ENCODE measurements around the gene EXD1. TPM values are rescaled to one million over a fixed set of nuclear protein-coding genes. Genes with fewer than 3 reads are reported as not detected.

Gene EXD1
- total RNA-seq, 1 experiment from 2014 or later, result not detected

DNA sequence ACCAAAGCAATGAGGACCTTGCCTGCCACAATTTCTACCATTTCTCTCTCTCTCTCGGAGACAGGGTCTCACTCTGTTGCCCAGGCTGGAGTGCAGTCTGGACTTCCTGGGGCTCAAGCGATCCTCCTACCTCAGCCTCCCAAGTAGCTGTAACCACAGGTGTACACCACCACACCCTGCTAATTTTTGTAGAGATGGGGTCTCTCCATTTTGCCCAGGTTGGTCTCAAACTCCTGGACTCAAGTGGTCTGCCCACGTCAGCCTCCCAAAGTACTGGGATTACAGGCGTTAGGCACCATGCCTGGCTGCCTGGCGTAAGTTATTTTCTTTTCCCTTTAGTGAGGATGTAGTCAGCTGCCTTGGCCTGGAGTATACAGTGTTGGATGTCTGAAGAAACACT lies 76.8 kb downstream of the EXD1 start:
- ChIA-PET CTCF (no interaction called here), POLR2A (ENCODE audit: low non-redundant PET) (no interaction called here)
- intact Hi-C loops (cut with micrococcal nuclease; ENCODE audit: unreplicated experiment), result no loop called here
- Histone ChIP-seq H3K27ac (ENCODE audit: low read depth, low read length, poor library complexity, severe bottlenecking) (no peak overlapping the region), H3K9me3 (ENCODE audit: low read depth, low read length, poor library complexity, severe bottlenecking) (no peaks in the 10 kb centered on the region), H3K27me3 (replicated peaks; ENCODE audit: insufficient read depth, low read depth, low read length, poor library complexity) (no peaks in the 10 kb centered on the region), H3K36me3 (ENCODE audit: insufficient read depth, low read length, poor library complexity, severe bottlenecking) (no peaks in the 10 kb centered on the region), H3K4me3 (ENCODE audit: low read depth, low read length, poor library complexity, severe bottlenecking) (no peak overlapping the region), H3K4me1 (ENCODE audit: insufficient read depth, low read length, poor library complexity, severe bottlenecking) (no peaks in the 10 kb centered on the region)
- no peak for DNase-seq (ENCODE audit: low spot score)
- no TSS peak for BruUV-seq (replicated peaks)
- TF ChIP-seq EZH2 (IDR thresholded peaks at IDR 0.05; ENCODE audit: borderline replicate concordance, low read depth, low read length, poor library complexity, severe bottlenecking), result no peak

- H3K27me3 ChIP-seq (replicated peaks; ENCODE audit: insufficient read depth, low read depth, low read length, poor library complexity), result no peaks in the 10 kb centered on the region
- POLR2A ChIA-PET (ENCODE audit: low non-redundant PET), result no interaction called here
- intact Hi-C loops (cut with micrococcal nuclease; ENCODE audit: unreplicated experiment), result no loop called here
- H3K36me3 ChIP-seq (ENCODE audit: insufficient read depth, low read length, poor library complexity, severe bottlenecking), result no peaks in the 10 kb centered on the region
- DNase-seq (ENCODE audit: low spot score), result no peak
- no peaks in the 10 kb centered on the region for H3K4me1 ChIP-seq (ENCODE audit: insufficient read depth, low read length, poor library complexity, severe bottlenecking)
- CTCF ChIA-PET, result no interaction called here
- H3K4me3 ChIP-seq (ENCODE audit: low read depth, low read length, poor library complexity, severe bottlenecking), result no peak overlapping the region
- H3K9me3 ChIP-seq (ENCODE audit: low read depth, low read length, poor library complexity, severe bottlenecking), result no peaks in the 10 kb centered on the region
- no peak for TF ChIP-seq EZH2 (IDR thresholded peaks at IDR 0.05; ENCODE audit: borderline replicate concordance, low read depth, low read length, poor library complexity, severe bottlenecking)
- no peak for TF ChIP-seq CTCF (conservative IDR thresholded peaks at IDR 0.05; ENCODE audit: low read depth, low read length)
- BruUV-seq (replicated peaks), result no TSS peak
- no peak overlapping the region for H3K27ac ChIP-seq (ENCODE audit: low read depth, low read length, poor library complexity, severe bottlenecking)
Measured at GRCh38 chr15:41151451-41152005, 79.0 kb downstream of the EXD1 start.

DNA sequence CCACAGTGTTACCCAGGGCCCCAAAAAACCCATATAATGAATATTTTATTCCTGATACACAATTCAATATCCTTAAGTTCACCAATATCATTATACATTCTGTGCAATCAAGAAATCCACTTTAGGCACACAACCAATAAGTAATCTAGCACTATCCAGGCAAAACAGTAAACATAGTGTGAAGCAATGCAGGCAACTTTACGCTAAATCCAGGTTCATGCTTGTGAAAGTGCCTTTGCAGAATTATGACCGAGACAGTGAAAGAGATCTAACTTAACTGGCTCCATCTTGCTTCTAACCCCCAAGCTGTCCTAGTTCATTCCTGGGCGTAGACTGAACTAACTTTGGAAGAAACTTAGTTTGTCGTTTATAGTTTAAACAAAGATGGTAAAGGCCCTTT lies 80.3 kb downstream of the EXD1 start:
- CTCF ChIA-PET, result no interaction called here
- Histone ChIP-seq H3K9me3 (ENCODE audit: low read depth, low read length, poor library complexity, severe bottlenecking) (no peaks in the 10 kb centered on the region), H3K4me1 (ENCODE audit: insufficient read depth, low read length, poor library complexity, severe bottlenecking) (no peaks in the 10 kb centered on the region), H3K4me3 (ENCODE audit: low read depth, low read length, poor library complexity, severe bottlenecking) (no peak overlapping the region), H3K36me3 (ENCODE audit: insufficient read depth, low read length, poor library complexity, severe bottlenecking) (no peaks in the 10 kb centered on the region), H3K27ac (ENCODE audit: low read depth, low read length, poor library complexity, severe bottlenecking) (no peak overlapping the region), H3K27me3 (replicated peaks; ENCODE audit: insufficient read depth, low read depth, low read length, poor library complexity) (no peaks in the 10 kb centered on the region)
- no peak for DNase-seq (ENCODE audit: low spot score)
- intact Hi-C loops (cut with micrococcal nuclease; ENCODE audit: unreplicated experiment), result no loop called here
- TF ChIP-seq CTCF (conservative IDR thresholded peaks at IDR 0.05; ENCODE audit: low read depth, low read length), result no peak
- TF ChIP-seq EZH2 (IDR thresholded peaks at IDR 0.05; ENCODE audit: borderline replicate concordance, low read depth, low read length, poor library complexity, severe bottlenecking), result no peak
- BruUV-seq (replicated peaks), result no TSS peak
- POLR2A ChIA-PET (ENCODE audit: low non-redundant PET), result no interaction called here

DNA sequence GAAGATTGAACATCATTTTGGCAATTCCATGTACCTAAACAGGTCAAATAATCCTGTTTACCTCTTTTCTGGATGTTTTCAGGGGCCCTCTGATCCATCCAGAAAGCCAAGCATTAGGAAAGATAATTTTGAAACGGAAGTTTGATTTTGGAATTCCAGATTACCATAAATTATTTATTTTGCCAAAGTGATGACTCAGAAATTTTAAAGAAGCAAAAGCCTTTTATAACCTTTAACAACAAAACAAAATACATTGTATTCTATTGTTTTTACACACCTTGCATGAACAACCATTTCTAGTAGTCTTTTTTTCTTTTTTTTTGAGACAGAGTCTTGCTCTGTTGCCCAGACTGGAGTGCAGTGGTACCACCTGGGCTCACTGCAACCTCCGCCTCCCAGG lies 82.5 kb downstream of the EXD1 start:
- CTCF ChIA-PET, result no interaction called here

More for the DNA sequence above, 82.5 kb downstream of the EXD1 start:
- TF ChIP-seq EZH2 (IDR thresholded peaks at IDR 0.05; ENCODE audit: borderline replicate concordance, low read depth, low read length, poor library complexity, severe bottlenecking), result no peak
- no peak for TF ChIP-seq CTCF (conservative IDR thresholded peaks at IDR 0.05; ENCODE audit: low read depth, low read length)
- no peaks in the 10 kb centered on the region for H3K36me3 ChIP-seq (ENCODE audit: insufficient read depth, low read length, poor library complexity, severe bottlenecking)
- intact Hi-C loops (cut with micrococcal nuclease; ENCODE audit: unreplicated experiment), result no loop called here
- no peaks in the 10 kb centered on the region for H3K9me3 ChIP-seq (ENCODE audit: low read depth, low read length, poor library complexity, severe bottlenecking)
- BruUV-seq (replicated peaks), result no TSS peak
- POLR2A ChIA-PET (ENCODE audit: low non-redundant PET), result no interaction called here
- no peak for DNase-seq (ENCODE audit: low spot score)
- H3K4me3 ChIP-seq (ENCODE audit: low read depth, low read length, poor library complexity, severe bottlenecking), result no peak overlapping the region
- H3K27ac ChIP-seq (ENCODE audit: low read depth, low read length, poor library complexity, severe bottlenecking), result no peak overlapping the region
- no peaks in the 10 kb centered on the region for H3K4me1 ChIP-seq (ENCODE audit: insufficient read depth, low read length, poor library complexity, severe bottlenecking)
- no peaks in the 10 kb centered on the region for H3K27me3 ChIP-seq (replicated peaks; ENCODE audit: insufficient read depth, low read depth, low read length, poor library complexity)

Measured in A673 (cell line).